Placental epithelial cell (primary cell): ENCODE measurements around the gene CNBP. TPM values are rescaled to one million over a fixed set of nuclear protein-coding genes. Genes with fewer than 3 reads are reported as not detected.

Source experiments
- small RNA-seq: library from RNA; depleted of rRNA; stranded (forward); fragments of <200 nt; gene quantifications from one replicate; pipeline ENCODE3, GENCODE V24; 2012
- total RNA-seq: library from RNA; depleted of rRNA; stranded (reverse); fragments of >200 nt; gene quantifications from 2 replicates; pipeline ENCODE4 v1.2.3, GENCODE V29; 2012

Gene CNBP
- 319 and 336 TPM in 2 replicates for total RNA-seq

DNA sequence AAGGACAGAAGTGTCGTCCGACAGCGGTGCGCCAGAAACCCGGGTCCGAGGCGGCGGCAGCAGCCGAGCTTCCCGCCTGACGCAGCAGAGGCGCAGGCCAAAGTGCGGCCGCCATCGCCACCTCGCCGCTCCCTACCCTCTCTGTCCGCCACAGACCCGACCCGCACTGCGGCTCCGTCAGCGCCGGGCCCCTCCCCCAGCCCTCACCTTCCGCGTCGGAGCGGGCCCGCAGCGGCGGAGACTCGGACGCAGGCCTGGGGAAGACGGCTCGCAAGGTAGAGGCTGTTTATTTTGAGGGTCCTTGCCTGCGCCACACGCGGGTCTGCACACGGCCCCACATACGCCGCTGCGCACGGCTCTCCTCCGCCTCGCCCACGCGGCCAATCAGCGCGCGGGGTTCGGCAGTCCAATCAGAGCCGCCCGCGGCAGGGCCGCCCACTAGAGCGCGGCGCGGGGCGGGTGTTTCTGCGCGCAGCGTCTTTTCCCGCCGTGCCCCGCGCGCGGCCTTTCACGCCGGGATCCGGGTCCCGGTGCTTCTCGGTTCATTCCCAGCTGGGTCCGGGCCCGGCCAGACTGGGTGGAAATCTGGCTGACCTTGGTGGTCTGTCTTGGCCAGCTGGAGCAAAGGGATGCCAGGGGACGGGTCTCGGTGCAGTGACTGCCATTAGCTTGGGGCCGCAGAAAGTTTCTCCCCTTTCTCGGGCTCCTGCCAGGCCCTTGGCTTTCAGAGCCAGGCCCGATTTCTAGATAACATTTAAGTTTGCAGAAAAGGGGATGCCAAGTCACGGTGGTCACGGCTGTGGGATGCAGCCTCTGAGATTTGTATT is at the start of gene CNBP:
TSS of gene CNBP (minus strand) at position 328 of the 827 bp plus-strand sequence. CDS start 12,139 bp downstream, outside the sequence.

GRCh38 chr3:129160891-129161859 is 22.5 kb downstream of the CNBP start, which contains the start of gene ISY1:
Gene ISY1 (minus strand): TSS chr3:129161063. CDS start chr3:129160975, 88 bp downstream.

DNA sequence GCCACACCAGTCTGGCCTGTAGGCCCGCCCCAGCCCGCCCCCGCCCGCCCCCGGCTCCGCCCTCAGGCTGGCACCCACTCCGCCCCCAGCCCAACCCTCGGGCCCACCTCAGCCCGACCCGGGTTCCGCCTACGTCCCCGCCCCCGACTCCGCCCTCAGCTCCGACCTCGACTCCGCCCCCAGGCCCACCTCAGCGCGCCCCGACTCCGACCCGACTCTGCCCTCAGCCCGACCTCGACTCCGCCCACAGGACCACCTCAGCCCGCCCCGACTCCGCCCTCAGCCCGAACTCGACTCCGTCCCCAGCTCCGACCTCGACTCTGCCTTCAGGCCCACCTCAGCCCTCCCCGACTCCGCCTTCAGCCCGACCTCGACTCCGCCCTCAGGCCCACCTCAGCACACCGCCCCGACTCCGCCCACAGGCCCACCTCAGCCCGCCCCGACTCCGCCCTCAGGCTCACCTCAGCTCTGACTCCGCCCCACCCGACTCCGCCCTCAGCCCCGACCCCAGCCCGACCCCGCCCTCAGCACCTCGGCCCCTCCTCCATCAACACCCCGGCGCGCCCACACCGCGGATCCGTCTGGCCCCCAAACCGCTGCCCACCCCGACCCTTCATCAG is 61.8 kb downstream of the CNBP start, which contains the start of gene RAB43:
TSS of gene RAB43 (minus strand) at position 13 of the 620 bp plus-strand sequence. CDS start 315 bp downstream, outside the sequence.

Small RNA genes lying within 50 kb of the gene (small RNA-seq; reads per million reads assigned to genes)
- gene RPS27P12: not detected

Other genes starting within 250 kb of the CNBP start
- gene CFAP92, start 189.8 kb downstream of the CNBP start, total RNA-seq: 0.39 TPM in 1 of 2 replicates, not detected in the other
- gene EFCC1, start 182.6 kb downstream of the CNBP start, total RNA-seq: not detected in 2 replicates
- not detected in 2 replicates for gene GP9, start 123.1 kb downstream of the CNBP start, total RNA-seq
- gene RAB43, start 62.1 kb downstream of the CNBP start, total RNA-seq: 16.1 and 22.0 TPM in 2 replicates
- 18.1 and 27.5 TPM in 2 replicates for gene ISY1, start 22.8 kb downstream of the CNBP start, total RNA-seq
- gene COPG1, start 65.7 kb upstream of the CNBP start, total RNA-seq: 340 and 452 TPM in 2 replicates
- gene HMCES, start 95.0 kb upstream of the CNBP start, total RNA-seq: 19.6 and 27.1 TPM in 2 replicates
- gene EFCAB12, start 244.7 kb upstream of the CNBP start, total RNA-seq: under 0.01 TPM in 1 of 2 replicates, not detected in the other